Activated CD8-positive, alpha-beta T cell treated with anti-CD3 and anti-CD28 coated beads for 36 hours (primary cell): ENCODE results near the gene AARS1. TPM values are rescaled to one million over a fixed set of nuclear protein-coding genes. Genes with fewer than 3 reads are reported as not detected.
"Not testable (repeated sequence)": the region's sequence is repeated elsewhere in the genome, so short reads cannot be mapped to it uniquely, and the experiment has no call there.

Experiments used
- ATAC-seq: fragments of 200-7000 bp; cut with Tn5 transposase; one replicate; pipeline ENCODE4 v1.10.0; 2021; ENCODE audit warnings: mild to moderate bottlenecking, moderate library complexity
- CTCF ChIA-PET: fragments of 350-600 bp; sonication (Branson Sonifier 250); formaldehyde crosslinking; loops from one replicate; lab custom pipeline; 2021; ENCODE audit warnings: antibody characterized with exemption; lab: Charles Lee
- POLR2A ChIA-PET: fragments of 350-600 bp; sonication (Branson Sonifier 250); formaldehyde crosslinking; loops from one replicate; lab custom pipeline; 2021; ENCODE audit warnings: antibody characterized with exemption; lab: Charles Lee
- DNase-seq: peaks from one replicate; pipeline ENCODE4 v3.0.0-alpha.2; 2020
- H3K27ac Mint-ChIP-seq: one replicate; pipeline ENCODE4 v1.8.0; 2021; ENCODE audit warnings: mild to moderate bottlenecking, mixed read lengths
- H3K27me3 Mint-ChIP-seq: one replicate; pipeline ENCODE4 v1.8.0; 2021; ENCODE audit warnings: mixed read lengths
- H3K36me3 Mint-ChIP-seq: one replicate; pipeline ENCODE4 v1.8.0; 2021; ENCODE audit warnings: low read depth, mixed read lengths
- H3K4me1 Mint-ChIP-seq: one replicate; pipeline ENCODE4 v1.8.0; 2021; ENCODE audit warnings: low read depth, mixed read lengths
- H3K4me3 Mint-ChIP-seq: one replicate; pipeline ENCODE4 v1.8.0; 2021; ENCODE audit warnings: mild to moderate bottlenecking, moderate library complexity, mixed read lengths
- H3K9me3 Mint-ChIP-seq: one replicate; pipeline ENCODE4 v1.8.0; 2021; ENCODE audit warnings: mixed read lengths
- CTCF ChIP-seq: fragments of 200-600 bp; IDR thresholded peaks from one replicate; pipeline ENCODE4 v1.8.0; 2022; ENCODE audit warnings: antibody characterized with exemption, mild to moderate bottlenecking
- intact Hi-C: fragments of 100-400 bp; cut with micrococcal nuclease; formaldehyde crosslinking; loops from one replicate; pipeline ENCODE4 v1.10.0; 2022
- total RNA-seq, 2 experiments: library from RNA; stranded (reverse); gene quantifications; one replicate each; pipeline ENCODE4 v1.2.3, GENCODE V29; 2021

AARS1 gene
- 100 to 1,000 TPM; 160 to 162 TPM for total RNA-seq

DNA sequence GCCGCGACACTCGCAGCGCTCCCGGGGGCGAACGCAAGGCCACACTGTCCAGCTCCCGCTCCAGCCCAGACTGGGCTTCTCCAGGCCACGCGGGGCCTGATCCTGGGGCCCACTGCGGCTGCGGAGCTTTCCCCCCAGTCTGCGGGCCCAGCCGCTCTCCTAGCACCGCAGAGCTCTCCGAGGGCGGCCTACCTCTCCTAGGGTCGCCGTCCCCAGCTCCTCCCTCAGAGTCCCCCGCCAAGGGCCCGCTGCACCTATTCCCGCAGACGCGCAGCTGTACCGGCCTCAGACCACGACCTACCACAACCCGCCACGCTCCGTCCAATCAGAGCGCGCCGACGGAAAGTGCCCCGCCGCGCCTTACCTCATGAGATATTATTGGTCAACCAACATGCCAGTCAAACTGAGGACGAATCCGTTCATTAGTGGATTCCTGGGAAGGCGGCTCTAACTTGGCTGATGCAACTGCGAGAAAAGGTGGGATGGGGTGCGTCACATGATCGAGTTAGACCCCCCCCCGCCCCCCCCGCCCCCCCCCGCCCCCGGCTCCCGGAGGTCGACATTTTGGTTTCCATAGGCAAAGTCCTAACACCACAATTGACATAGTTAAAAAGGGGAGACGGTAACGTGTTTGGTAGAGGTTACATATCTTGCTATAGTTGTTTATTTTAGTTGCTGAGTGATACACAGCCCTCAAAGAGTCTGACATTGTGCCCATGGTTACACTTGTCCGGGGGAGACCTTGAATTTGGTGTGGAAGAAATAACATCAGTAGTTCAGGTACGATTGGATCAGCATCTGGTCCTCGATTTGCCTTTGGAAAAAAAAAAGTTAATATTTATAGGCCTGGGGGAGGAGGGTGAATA lies at the start of gene AARS1:
TSS of gene AARS1 (minus strand) at position 278 of the 866 bp plus-strand sequence. CDS start 6,743 bp downstream, outside the sequence.
- CTCF ChIA-PET = interaction anchor here (0.8 to 1.9 kb wide), 3 partner anchors 9 to 37 kb away, joined by 3 to 16 read pairs (median 4); partner anchors contain the start of genes DDX19B and EXOSC6
- Mint-ChIP-seq H3K4me3 (peak within 1 kb of the TSS; percentile 99), H3K27me3 (no peaks in the 10 kb centered on the region), H3K9me3 (no peaks in the 10 kb centered on the region), H3K4me1 (peaks cover 23% of the 10 kb centered on the region), H3K36me3 (peaks cover 19% of the 10 kb centered on the region), H3K27ac (peak within 1 kb of the TSS; percentile 100)
- DNase-seq = peak; percentile 97
- POLR2A ChIA-PET = interaction anchor here (0.6 to 5.2 kb wide), 21 partner anchors 10 to 563 kb away, joined by 3 to 59 read pairs (median 4); partner anchors contain the start of genes COG4, DDX19A, DDX19B and EXOSC6
- peak; percentile 98 for ATAC-seq
- no peak for TF ChIP-seq CTCF
- intact Hi-C loops = loop anchor here (10.0 kb wide), 2 partner anchors 55 to 235 kb away; partner anchors contain the start of genes COG4, DDX19A and SF3B3

DNA sequence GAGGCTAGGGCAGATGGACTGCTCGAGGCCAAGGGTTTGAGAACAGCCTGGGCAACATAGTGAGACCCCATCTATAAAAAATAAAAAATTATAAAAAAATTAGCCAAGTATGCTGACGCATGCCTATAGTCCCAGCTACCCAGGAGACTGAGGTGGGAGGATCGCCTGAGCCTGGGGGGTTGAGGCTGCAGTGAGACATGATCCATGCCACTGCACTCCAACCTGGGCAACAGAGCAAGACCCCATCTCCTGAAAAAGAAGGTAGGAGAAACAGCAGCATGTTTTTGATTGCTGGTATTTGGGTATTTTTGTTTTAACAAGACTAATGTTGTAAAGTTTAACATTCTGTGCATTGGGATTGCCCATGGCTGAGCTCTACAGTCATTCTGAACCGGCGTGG lies 48.5 kb upstream of the AARS1 start:
- Mint-ChIP-seq H3K9me3 (no peaks in the 10 kb centered on the region), H3K27me3 (no peaks in the 10 kb centered on the region), H3K4me3 (no peak overlapping the region), H3K4me1 (no peaks in the 10 kb centered on the region), H3K36me3 (peaks cover 5% of the 10 kb centered on the region), H3K27ac (no peak overlapping the region)
- DNase-seq (no peak), ATAC-seq (no peak)
- ChIA-PET CTCF (no interaction called here), POLR2A (interaction anchor here (0.6 to 0.8 kb wide), 2 partner anchors 9 to 72 kb away, joined by 3 to 5 read pairs; partner anchors contain the start of gene DDX19A)
- intact Hi-C loops = no loop called here
- TF ChIP-seq CTCF = no peak

- peaks cover 22% of the 10 kb centered on the region for H3K36me3 Mint-ChIP-seq
- H3K27me3 Mint-ChIP-seq, H3K4me3 Mint-ChIP-seq, DNase-seq, H3K9me3 Mint-ChIP-seq, intact Hi-C loops, ATAC-seq, CTCF ChIA-PET, POLR2A ChIA-PET, H3K4me1 Mint-ChIP-seq: not testable (repeated sequence)
- peak overlapping the region; percentile 13 for H3K27ac Mint-ChIP-seq
These were observed 43.4 kb upstream of the AARS1 start for GRCh38 chr16:70332728-70333127.

DNA sequence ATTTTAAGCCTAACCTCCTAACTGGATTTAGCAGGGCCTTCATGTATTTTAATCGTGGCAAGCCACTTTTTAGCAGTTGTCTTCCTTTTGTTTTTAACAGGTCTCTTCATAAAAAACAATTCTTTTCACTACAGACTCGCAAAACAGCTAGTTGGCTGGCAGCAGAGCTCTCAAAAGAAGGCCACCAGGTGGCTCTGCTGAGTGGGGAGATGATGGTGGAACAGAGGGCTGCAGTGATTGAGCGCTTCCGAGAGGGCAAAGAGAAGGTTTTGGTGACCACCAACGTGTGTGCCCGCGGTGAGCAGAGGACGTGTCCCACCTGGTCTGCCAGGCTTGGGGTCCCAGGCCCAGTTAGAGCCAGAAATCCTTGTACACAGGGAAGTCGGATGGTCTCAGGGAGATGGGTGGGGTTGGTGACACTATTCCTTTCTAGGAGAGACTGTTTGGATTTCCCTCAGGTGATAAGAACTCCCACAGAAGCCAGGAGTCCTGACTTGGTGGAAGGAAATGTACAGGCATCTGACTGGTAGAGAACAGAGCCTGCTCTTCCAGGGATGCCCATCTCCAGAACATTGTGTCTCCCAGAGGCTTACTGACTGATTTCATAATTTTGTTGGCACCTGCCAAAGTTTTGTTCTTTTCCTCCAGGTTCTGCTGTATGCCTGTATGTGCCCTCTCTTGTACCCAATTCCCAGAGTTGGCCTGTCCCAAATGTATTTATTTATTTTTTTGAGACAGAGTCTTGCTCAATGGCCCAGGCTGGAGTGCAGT lies 42.5 kb upstream of the AARS1 start:
- ChIA-PET CTCF (interaction anchor here (0.7 to 2.0 kb wide), 8 partner anchors 10 to 321 kb away, joined by 3 to 6 read pairs (median 3); partner anchors contain the start of genes DDX19A and FCSK), POLR2A (no interaction called here)
- Mint-ChIP-seq H3K27ac (no peak overlapping the region), H3K27me3 (no peaks in the 10 kb centered on the region), H3K4me3 (no peak overlapping the region), H3K36me3 (peaks cover 22% of the 10 kb centered on the region), H3K9me3 (no peaks in the 10 kb centered on the region), H3K4me1 (no peaks in the 10 kb centered on the region)
- DNase-seq (peak; percentile 24), ATAC-seq (peak; percentile 61)
- intact Hi-C loops = no loop called here
- TF ChIP-seq CTCF = peak; percentile 59

GRCh38 chr16:70331091-70331490 lies 41.8 kb upstream of the AARS1 start:
- Mint-ChIP-seq H3K27me3 (no peaks in the 10 kb centered on the region), H3K9me3 (no peaks in the 10 kb centered on the region), H3K27ac (no peak overlapping the region), H3K4me3 (no peak overlapping the region), H3K4me1 (no peaks in the 10 kb centered on the region), H3K36me3 (peaks cover 22% of the 10 kb centered on the region)
- no peak for TF ChIP-seq CTCF
- POLR2A ChIA-PET = interaction anchor here (0.9 to 1.0 kb wide), 3 partner anchors 14 to 45 kb away, joined by 3 to 5 read pairs (median 3); partner anchors contain the start of gene DDX19A
- no peak for DNase-seq
- intact Hi-C loops = no loop called here
- CTCF ChIA-PET = interaction anchor here (0.6 to 2.0 kb wide), 8 partner anchors 9 to 387 kb away, joined by 3 to 6 read pairs (median 3); partner anchors contain the start of genes DDX19A and FCSK
- ATAC-seq = no peak
